C4-2B (cell line): ENCODE results near the gene DPF3.

Experiments
- H3K27ac ChIP-seq: fragments of 450-650 bp; 2 replicates; pipeline ENCODE4 v1.5.1; 2017
- ZFX ChIP-seq: fragments of 450-650 bp; IDR thresholded peaks from 2 replicates; pipeline ENCODE4 v1.6.1; 2017
- TF ChIP-seq, protein P1 (sequence below): fragments of 450-650 bp; conservative IDR thresholded peaks from 2 replicates; pipeline ENCODE4 v1.5.1; 2017; ENCODE audit warnings: mild to moderate bottlenecking

DPF3 gene

DNA sequence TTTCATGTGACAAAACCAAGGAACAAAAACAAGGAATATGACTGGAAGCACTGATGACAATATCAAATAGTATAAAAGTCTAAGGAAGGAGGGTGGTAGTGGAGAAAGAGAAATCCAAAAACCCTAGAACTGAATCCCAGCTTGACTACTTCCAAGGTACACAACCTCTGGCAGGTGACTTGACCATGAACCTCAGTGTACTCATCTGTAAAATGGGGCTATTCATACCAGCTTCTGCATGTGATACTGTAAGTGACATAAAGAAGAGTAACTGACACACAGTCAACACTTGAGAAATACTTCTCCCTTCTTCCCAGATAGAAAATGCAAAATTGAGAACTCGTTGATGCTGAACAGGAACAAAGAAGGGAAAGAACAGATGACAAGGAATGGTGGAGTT, 10.3 kb upstream of the DPF3 start:
- no peak for TF ChIP-seq ZFX
- TF ChIP-seq, protein P1, sequence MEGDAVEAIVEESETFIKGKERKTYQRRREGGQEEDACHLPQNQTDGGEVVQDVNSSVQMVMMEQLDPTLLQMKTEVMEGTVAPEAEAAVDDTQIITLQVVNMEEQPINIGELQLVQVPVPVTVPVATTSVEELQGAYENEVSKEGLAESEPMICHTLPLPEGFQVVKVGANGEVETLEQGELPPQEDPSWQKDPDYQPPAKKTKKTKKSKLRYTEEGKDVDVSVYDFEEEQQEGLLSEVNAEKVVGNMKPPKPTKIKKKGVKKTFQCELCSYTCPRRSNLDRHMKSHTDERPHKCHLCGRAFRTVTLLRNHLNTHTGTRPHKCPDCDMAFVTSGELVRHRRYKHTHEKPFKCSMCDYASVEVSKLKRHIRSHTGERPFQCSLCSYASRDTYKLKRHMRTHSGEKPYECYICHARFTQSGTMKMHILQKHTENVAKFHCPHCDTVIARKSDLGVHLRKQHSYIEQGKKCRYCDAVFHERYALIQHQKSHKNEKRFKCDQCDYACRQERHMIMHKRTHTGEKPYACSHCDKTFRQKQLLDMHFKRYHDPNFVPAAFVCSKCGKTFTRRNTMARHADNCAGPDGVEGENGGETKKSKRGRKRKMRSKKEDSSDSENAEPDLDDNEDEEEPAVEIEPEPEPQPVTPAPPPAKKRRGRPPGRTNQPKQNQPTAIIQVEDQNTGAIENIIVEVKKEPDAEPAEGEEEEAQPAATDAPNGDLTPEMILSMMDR = no peak
- H3K27ac ChIP-seq = no peak overlapping the region

DNA sequence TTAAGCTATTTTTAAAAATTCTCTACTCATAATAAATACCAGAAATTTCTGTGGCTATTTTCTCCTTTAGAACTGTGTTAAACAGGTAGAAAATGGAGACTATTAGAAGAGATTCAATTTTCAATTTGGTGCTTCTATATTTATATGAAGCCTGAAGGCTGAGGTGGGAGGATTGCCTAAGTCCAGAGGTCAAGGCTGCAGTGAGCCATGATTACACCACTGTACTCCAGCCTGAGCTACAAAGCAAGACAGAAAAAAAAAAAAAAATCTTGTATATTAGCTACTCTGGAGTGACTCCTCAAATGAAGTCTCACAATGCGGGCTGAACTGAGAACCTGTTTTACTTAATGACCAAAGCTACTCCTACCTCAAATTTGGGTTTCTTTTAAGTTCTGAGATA, 9.8 kb upstream of the DPF3 start:
- TF ChIP-seq ZFX = no peak
- TF ChIP-seq, protein P1 = no peak

DNA sequence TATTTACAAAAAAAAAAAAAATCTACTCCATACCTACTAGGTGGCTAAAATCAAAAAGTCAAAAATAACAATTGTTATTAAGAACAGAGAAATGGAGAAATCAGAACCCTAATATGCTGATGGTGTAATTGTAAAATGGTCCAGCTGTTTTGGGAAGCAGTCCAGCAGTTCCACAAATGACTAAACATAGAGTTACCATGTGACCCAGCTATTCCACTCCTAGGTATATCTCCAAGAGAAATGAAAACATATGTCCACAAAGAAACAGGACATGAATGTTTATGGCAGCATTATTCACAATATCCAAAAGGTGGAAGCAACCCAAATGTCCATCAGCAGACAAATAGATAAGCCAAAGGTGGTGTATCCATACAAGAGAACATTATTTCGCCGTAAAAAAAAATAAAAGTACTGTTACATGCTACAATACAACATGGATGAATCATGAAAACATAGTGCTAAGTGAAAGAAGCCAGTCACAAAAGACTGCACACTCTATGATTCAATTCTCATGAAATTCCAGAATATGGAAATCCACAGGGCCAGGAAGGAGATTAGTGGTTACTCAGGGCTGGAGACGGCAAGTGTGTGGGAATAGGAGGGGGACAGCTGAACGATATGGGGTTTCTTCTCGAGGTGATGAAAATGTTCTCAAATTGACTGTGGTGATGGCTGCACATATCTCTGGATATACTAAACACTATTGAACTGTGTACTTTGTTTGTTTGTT, 9.1 kb upstream of the DPF3 start:
- no peak overlapping the region for H3K27ac ChIP-seq
- TF ChIP-seq, protein P1 = no peak
- no peak for TF ChIP-seq ZFX

More for the DNA sequence above, 9.8 kb upstream of the DPF3 start:
- no peak overlapping the region for H3K27ac ChIP-seq

DNA sequence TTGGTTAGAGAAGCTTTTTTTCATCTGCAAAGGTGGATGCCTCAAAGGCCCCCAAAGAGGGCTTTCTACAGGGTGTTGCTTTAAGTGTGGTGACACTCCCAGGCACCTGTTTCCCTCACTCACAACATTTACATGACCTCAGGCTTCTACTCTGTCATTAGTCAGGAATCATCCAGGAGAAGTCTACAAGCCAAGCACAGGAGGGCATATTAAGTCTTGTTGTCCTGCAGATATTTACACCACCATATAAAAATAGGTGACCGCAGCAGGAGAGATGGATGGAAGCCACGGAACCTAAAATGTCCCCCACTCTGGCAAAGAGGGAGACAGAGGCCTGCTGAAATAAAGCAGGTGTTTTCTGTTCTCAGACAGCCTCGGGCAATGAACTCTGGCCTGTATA, 7.5 kb upstream of the DPF3 start:
- H3K27ac ChIP-seq = no peak overlapping the region
- no peak for TF ChIP-seq ZFX
- TF ChIP-seq, protein P1 = no peak

DNA sequence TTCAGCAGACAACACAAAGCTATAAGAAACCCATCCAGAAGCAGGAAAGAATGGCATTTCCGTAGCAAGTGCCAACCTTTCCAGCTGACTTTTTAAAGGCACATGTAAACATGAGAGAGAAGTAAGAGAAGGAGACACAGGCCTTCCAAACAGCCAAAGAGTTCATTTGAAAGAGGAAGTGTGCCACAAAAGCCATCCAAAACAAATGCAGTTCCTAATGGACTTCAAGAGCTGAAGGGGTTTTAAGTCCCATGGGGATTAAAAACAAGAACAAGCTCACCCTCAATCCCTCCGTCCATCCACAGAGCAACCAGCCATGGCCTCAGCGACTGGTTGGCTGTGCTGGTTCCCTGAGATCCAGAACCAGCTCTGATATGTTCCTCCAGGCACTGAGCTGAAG, 4.5 kb upstream of the DPF3 start:
- TF ChIP-seq, protein P1 = no peak
- TF ChIP-seq ZFX = no peak

DNA sequence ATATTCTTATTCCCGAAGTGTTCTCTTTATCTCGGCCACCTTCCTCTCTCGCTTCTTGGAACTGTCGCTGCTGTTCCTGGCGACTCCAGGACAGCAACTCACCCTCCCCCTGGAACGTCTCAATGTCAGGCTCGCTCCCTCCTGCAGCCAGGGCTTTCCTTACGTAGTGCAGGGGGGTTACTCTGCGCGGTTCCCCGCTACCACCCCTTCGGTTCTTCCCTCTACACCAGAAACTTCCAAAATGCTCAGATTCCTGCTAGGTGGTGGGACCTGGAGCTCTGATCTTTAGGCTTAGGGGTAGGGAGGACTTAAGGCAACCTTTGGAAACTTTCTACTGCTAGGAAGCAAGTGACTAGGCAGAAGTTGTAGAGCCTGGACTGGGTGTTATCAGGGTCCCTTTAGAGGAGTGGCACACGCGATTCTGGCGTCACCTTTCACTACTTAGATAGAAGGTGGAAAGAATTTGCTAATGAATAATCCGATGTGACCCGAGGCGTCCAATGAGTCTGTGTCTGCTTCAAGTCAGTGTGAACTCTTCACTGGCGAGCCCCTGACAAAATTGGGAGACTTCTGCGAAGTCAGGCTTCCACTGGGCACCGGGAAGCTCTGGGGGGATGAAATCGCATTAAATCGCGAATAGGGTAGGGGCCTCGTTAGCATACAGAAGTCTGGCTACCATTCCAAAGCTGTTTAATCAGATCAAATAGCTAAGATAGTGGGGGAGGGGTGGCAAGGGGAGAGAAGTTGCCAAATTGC, 900 bp upstream of the DPF3 start:
- TF ChIP-seq ZFX = no peak
- TF ChIP-seq, protein P1 = no peak
- H3K27ac ChIP-seq = no peak overlapping the region; the same call in 1 of the 2 replicates

More for the DNA sequence above, 4.5 kb upstream of the DPF3 start:
- H3K27ac ChIP-seq = no peak overlapping the region

DNA sequence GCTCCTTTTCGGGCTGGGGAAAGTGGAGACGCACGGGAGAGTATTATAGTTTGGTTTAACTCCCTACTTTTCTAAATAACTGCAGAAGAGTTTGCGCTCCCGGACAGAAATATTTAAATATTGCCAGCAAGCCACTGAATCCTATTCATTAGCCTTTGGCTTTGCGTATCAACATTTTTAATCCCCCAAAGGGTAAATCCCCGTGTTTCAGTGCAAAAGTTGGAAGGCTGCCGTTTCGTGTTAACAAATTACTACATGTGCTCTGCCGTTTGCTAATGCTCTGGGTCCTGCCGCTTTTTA, 372 bp upstream of the DPF3 start:
- TF ChIP-seq, protein P1 = no peak
- TF ChIP-seq ZFX = no peak
- H3K27ac ChIP-seq = no peak overlapping the region; the same call in 1 of the 2 replicates
